Lower leg skin (tissue), 3 donors: ENCODE data around the gene RNASEH2C.

Experiments used
- CTCF ChIP-seq, 3 donors: fragments of 450-650 bp; IDR thresholded peaks; one replicate each; pipeline ENCODE4 v1.5.1; 2016; ENCODE audit warnings: antibody characterized with exemption in 3 of 3, mild to moderate bottlenecking in 3 of 3, moderate library complexity in 2 of 3
- POLR2A ChIP-seq, 2 donors: fragments of 450-650 bp; IDR thresholded peaks; one replicate each; pipeline ENCODE4 v1.6.1; 2016 to 2017; ENCODE audit warnings: antibody characterized with exemption in 2 of 2, mild to moderate bottlenecking in 1 of 2, moderate library complexity in 1 of 2

GRCh38 chr11:65680192-65680743 lies 40.3 kb downstream of the RNASEH2C start:
- TF ChIP-seq CTCF (IDR thresholded peaks at IDR 0.05) (no peak), POLR2A (IDR thresholded peaks at IDR 0.05) (no peak)
